Measurements from ENCODE around the gene MTURN. TPM values are rescaled to one million over a fixed set of nuclear protein-coding genes. Genes with fewer than 3 reads are reported as not detected.
A peak's percentile ranks its signal among the peaks of the same experiment; 100 is the strongest.

MTURN gene
- total and polyA plus RNA-seq, 8 donors = 7.8 to 84.8 (median 33.7) TPM

GRCh38 chr7:30176463-30177109 is 41.8 kb downstream of the MTURN start:
- Histone ChIP-seq H3K9me3 (no peaks in the 10 kb centered on the region), H3K4me1 (peaks cover 20 to 86% (median 52%) of the 10 kb centered on the region in 4 donors), H3K4me3 (no peak overlapping the region), H3K27ac (no peak overlapping the region), H3K36me3 (no peaks in the 10 kb centered on the region), H3K27me3 (no peaks in the 10 kb centered on the region)
- no peak for DNase-seq
- TF ChIP-seq CTCF (IDR thresholded peaks at IDR 0.05) (no peak), POLR2A (IDR thresholded peaks at IDR 0.05) (no peak), POLR2AphosphoS5 (IDR thresholded peaks at IDR 0.05) (no peak), EP300 (IDR thresholded peaks at IDR 0.05) (no peak)
- intact Hi-C loops (cut with DNase I; ENCODE audit: low total_unique reads) = loop anchor here (10.0 kb wide), 1 partner anchor 98 kb away; no protein-coding TSS in a partner anchor
- 72 to 87% (median 80%) methylated on average over 5 to 6 of the region's 6 CpGs for WGBS, 5 donors

GRCh38 chr7:30177186-30177585 is 42.4 kb downstream of the MTURN start:
- no peak for TF ChIP-seq EP300 (IDR thresholded peaks at IDR 0.05)
- TF ChIP-seq CTCF (IDR thresholded peaks at IDR 0.05) = no peak
- no peak for TF ChIP-seq POLR2AphosphoS5 (IDR thresholded peaks at IDR 0.05)
- TF ChIP-seq POLR2A (IDR thresholded peaks at IDR 0.05) = no peak
- intact Hi-C loops (cut with DNase I; ENCODE audit: low total_unique reads) = loop anchor here (10.0 kb wide), 1 partner anchor 98 kb away; no protein-coding TSS in a partner anchor
- 96 to 100% (median 97%) methylated on average over 5 of the region's 5 CpGs for WGBS, 5 donors
- Histone ChIP-seq H3K4me3 (no peak overlapping the region), H3K36me3 (no peaks in the 10 kb centered on the region), H3K27me3 (no peaks in the 10 kb centered on the region), H3K9me3 (no peaks in the 10 kb centered on the region), H3K27ac (no peak overlapping the region), H3K4me1 (peaks cover 23 to 86% (median 51%) of the 10 kb centered on the region in 4 donors)
- no peak for DNase-seq

GRCh38 chr7:30177965-30178364 is 43.2 kb downstream of the MTURN start:
- intact Hi-C loops (cut with DNase I; ENCODE audit: low total_unique reads) = loop anchor here (10.0 kb wide), 1 partner anchor 97 kb away; no protein-coding TSS in a partner anchor
- Histone ChIP-seq H3K36me3 (no peaks in the 10 kb centered on the region), H3K4me1 (peaks cover 17 to 84% (median 47%) of the 10 kb centered on the region in 4 donors), H3K27me3 (no peaks in the 10 kb centered on the region), H3K27ac (no peak overlapping the region), H3K9me3 (no peaks in the 10 kb centered on the region), H3K4me3 (no peak overlapping the region)
- 28 to 63% (median 51%) methylated on average over 3 of the region's 3 CpGs for WGBS, 5 donors
- DNase-seq = no peak
- TF ChIP-seq CTCF (IDR thresholded peaks at IDR 0.05) (no peak), POLR2A (IDR thresholded peaks at IDR 0.05) (no peak), EP300 (IDR thresholded peaks at IDR 0.05) (no peak), POLR2AphosphoS5 (IDR thresholded peaks at IDR 0.05) (no peak)

DNA sequence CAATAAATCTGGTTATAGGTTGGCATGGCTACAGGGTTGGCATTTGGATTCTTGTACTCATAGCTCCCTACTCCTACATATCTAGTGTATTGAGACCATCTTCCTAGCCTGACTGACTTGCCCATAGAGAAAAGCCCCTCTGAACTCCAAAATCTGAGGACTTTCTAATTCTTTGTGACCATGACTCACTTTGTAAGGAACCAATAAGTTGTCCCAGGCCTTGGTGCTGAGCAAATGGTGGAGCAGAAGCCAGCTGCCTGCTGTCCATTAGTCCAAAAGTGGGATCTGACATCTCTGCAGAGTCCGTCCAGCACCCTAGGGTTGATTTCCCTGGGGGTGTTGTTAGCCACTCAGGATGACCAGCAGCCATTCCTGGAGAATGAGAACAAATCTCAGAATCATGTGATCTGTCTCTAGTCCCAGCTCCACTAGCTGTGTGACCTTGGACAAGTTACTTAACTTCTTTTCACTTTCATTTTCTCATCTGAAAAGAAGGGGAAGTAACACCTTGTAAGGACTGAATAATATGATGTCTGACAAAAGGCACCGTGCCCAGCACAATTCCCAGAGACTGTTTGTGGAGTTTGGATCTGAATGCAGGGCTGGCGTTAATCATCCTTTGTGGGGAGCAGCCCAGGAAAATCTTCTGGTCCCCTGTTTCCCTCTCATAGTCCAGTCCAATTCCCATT is 44.1 kb downstream of the MTURN start:
- Histone ChIP-seq H3K36me3 (no peaks in the 10 kb centered on the region), H3K9me3 (no peaks in the 10 kb centered on the region), H3K4me1 (peaks cover 8 to 84% (median 44%) of the 10 kb centered on the region in 4 donors), H3K27ac (peak overlapping the region in 4 of 5 donors; percentile 33 to 78 (median 49)), H3K27me3 (no peaks in the 10 kb centered on the region), H3K4me3 (no peak overlapping the region)
- TF ChIP-seq EP300 (IDR thresholded peaks at IDR 0.05) (no peak), POLR2AphosphoS5 (IDR thresholded peaks at IDR 0.05) (peak in 1 of 3 donors; percentile 15)
- no peak for DNase-seq
- intact Hi-C loops (cut with DNase I; ENCODE audit: low total_unique reads) = loop anchor here (10.0 kb wide), 1 partner anchor 96 kb away; no protein-coding TSS in a partner anchor
- 52 to 84% (median 66%) methylated on average over 3 of the region's 3 CpGs for WGBS, 5 donors
